ENCODE data around the gene ARSJ.

DNA sequence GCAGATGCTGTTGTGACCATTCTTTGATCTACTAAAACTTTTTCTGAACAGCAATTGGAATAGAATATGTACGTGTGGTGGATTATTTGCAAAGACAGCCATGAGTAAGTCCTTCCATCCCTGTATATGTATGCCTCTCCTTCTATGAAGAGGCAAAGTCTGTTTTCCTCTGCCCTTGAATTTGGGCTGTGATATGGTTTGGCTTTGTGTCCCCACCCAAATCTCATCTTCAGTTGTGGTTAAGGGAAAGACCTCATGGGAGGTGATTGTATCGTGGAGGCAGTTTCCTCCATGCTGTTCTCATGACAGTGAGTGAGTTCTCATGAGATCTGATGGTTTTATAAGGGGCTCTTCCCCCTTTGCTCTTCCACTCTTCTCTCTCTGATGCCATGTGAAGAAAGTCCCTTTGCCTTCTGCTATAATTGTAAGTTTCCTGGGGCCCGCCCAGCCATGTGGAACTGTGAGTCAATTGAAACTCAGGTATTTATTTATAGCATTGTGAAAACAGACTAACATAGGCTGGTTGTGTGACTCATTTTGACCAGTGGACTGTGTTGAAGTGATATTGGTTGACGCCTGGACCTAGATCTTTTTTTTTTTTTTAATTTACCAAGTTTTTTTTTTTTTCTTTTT, 109.6 kb downstream of the ARSJ start:
- TF ChIP-seq, protein P1, sequence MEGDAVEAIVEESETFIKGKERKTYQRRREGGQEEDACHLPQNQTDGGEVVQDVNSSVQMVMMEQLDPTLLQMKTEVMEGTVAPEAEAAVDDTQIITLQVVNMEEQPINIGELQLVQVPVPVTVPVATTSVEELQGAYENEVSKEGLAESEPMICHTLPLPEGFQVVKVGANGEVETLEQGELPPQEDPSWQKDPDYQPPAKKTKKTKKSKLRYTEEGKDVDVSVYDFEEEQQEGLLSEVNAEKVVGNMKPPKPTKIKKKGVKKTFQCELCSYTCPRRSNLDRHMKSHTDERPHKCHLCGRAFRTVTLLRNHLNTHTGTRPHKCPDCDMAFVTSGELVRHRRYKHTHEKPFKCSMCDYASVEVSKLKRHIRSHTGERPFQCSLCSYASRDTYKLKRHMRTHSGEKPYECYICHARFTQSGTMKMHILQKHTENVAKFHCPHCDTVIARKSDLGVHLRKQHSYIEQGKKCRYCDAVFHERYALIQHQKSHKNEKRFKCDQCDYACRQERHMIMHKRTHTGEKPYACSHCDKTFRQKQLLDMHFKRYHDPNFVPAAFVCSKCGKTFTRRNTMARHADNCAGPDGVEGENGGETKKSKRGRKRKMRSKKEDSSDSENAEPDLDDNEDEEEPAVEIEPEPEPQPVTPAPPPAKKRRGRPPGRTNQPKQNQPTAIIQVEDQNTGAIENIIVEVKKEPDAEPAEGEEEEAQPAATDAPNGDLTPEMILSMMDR (IDR thresholded peaks at IDR 0.05; ENCODE audit: insufficient read depth, low read length, poor library complexity, severe bottlenecking), result no peak
- no peak for TF ChIP-seq EZH2phosphoT487 (conservative IDR thresholded peaks at IDR 0.05; ENCODE audit: low read length)
